Right lobe of liver (tissue), 6 donors: ENCODE measurements around the gene LUZP1. TPM values are rescaled to one million over a fixed set of nuclear protein-coding genes. Genes with fewer than 3 reads are reported as not detected.

Experiments
- ATAC-seq, 4 donors: fragments of 200-7000 bp; cut with Tn5 transposase; one replicate each; pipeline ENCODE4 v1.9.1; 2020; ENCODE audit warnings: mild to moderate bottlenecking in 4 of 4, moderate library complexity in 4 of 4
- DNase-seq, 3 donors: peaks; one replicate each; pipeline ENCODE4 v3.0.0-alpha.2; 2020
- H3K27ac ChIP-seq, 3 donors: fragments of 200-600 bp; one replicate each; pipeline ENCODE4 v1.8.0; 2022
- H3K27me3 ChIP-seq, 2 donors: fragments of 200-600 bp; one replicate each; pipeline ENCODE4 v1.8.0; 2022
- H3K36me3 ChIP-seq, 4 donors: fragments of 200-600 bp; sonication (generic) in 1 of 4; one replicate each; pipeline versions ENCODE4 v1.5.1 to v1.8.0; 2017 to 2022; ENCODE audit warnings: control low read depth in 1 of 4
- H3K4me1 ChIP-seq, 4 donors: fragments of 200-600 bp; sonication (generic) in 1 of 4; one replicate each; pipeline versions ENCODE4 v1.5.1 to v1.8.0; 2017 to 2022; ENCODE audit warnings: control low read depth in 1 of 4
- H3K4me3 ChIP-seq, 3 donors: fragments of 200-600 bp; one replicate each; pipeline ENCODE4 v1.8.0; 2022
- H3K9me3 ChIP-seq, 4 donors: fragments of 200-600 bp; sonication (generic) in 1 of 4; one replicate each; pipeline versions ENCODE4 v1.5.1 to v1.8.0; 2017 to 2022; ENCODE audit warnings: control low read depth in 1 of 4
- CTCF ChIP-seq, 4 donors: fragments of 200-600 bp in 3 of 4; fragments of 450-650 bp in 1 of 4; IDR thresholded peaks; one replicate each; pipeline versions ENCODE4 v1.5.1 to v1.8.0; 2016 to 2022; ENCODE audit warnings: antibody characterized with exemption in 4 of 4, mild to moderate bottlenecking in 2 of 4
- POLR2A ChIP-seq: fragments of 450-650 bp; IDR thresholded peaks from one replicate; pipeline ENCODE4 v1.6.1; 2017; ENCODE audit warnings: antibody characterized with exemption, mild to moderate bottlenecking
- WGBS: methylation state at CpG from one replicate; pipeline ENCODE4 v1.1.6; 2018; ENCODE audit warnings: low coverage, low lambda C conversion rate; ENCODE audit not compliant: insufficient coverage; ENCODE audit errors: missing lambda C conversion rate; 5-methylcytosine and 5-hydroxymethylcytosine counted together
- intact Hi-C, 2 donors: fragments of 100-400 bp; cut with DNase I; formaldehyde crosslinking; loops; one replicate each; pipeline versions ENCODE4 v1.11.2 to v1.14.1; 2022
- total RNA-seq, 6 experiments: library from RNA; depleted of rRNA in 2 of 6; stranded (reverse); fragments of >200 nt in 2 of 6; fragmentation: NEBNext Ultra II Directional in 3 of 6; extraction: Animal tissue kit (Norgen Biotek cat#: 25700) in 3 of 6; gene quantifications; one replicate each; pipeline versions ENCODE4 v1.1.0 to v1.2.4, GENCODE V29; 2016 to 2023
- donor health status: DM: no; HTN: yes; CAD: no.
- donor health status: DM: no; HTN: no; CAD: no.
- donor health status: DM: no; HTN: no; CAD: no.
- donor health status: DM: no; HTN: yes; CAD: no.
- donor health status: DM: no; HTN: yes; CAD: no.

The LUZP1 gene
- total RNA-seq, 6 experiments from 2014 or later, result 4.1 to 8.0 (median 6.1) TPM

GRCh38 chr1:23074012-23074411 is 94.6 kb downstream of the LUZP1 start:
- ATAC-seq (no peak), DNase-seq (no peak)
- no peak overlapping the region for H3K4me3 ChIP-seq
- H3K4me1 ChIP-seq, result no peaks in the 10 kb centered on the region
- H3K9me3 ChIP-seq, result no peaks in the 10 kb centered on the region
- peaks cover 0 to 55% (median 11%) of the 10 kb centered on the region in 4 donors for H3K36me3 ChIP-seq
- intact Hi-C loops, result no loop called here
- H3K27ac ChIP-seq, result no peak overlapping the region
- H3K27me3 ChIP-seq, result no peaks in the 10 kb centered on the region
- TF ChIP-seq POLR2A (no peak), CTCF (IDR thresholded peaks at IDR 0.05) (no peak)

- WGBS, result no CpG with 5 or more reads among the region's 4 CpGs
- Histone ChIP-seq H3K9me3 (no peaks in the 10 kb centered on the region), H3K36me3 (peaks cover 0 to 44% (median 11%) of the 10 kb centered on the region in 4 donors), H3K4me3 (no peak overlapping the region), H3K4me1 (no peaks in the 10 kb centered on the region), H3K27me3 (no peaks in the 10 kb centered on the region), H3K27ac (no peak overlapping the region)
- intact Hi-C loops, result no loop called here
- DNase-seq, result no peak
- no peak for ATAC-seq
- no peak for TF ChIP-seq CTCF (IDR thresholded peaks at IDR 0.05)
- no peak for TF ChIP-seq POLR2A
Measured at GRCh38 chr1:23069675-23070074, 99.0 kb downstream of the LUZP1 start.

- H3K27ac ChIP-seq, result no peak overlapping the region
- H3K27me3 ChIP-seq, result no peaks in the 10 kb centered on the region
- DNase-seq (no peak), ATAC-seq (no peak)
- TF ChIP-seq CTCF (IDR thresholded peaks at IDR 0.05), result no peak
- TF ChIP-seq POLR2A, result no peak
- H3K9me3 ChIP-seq, result no peaks in the 10 kb centered on the region
- no peak overlapping the region for H3K4me3 ChIP-seq
- intact Hi-C loops, result no loop called here
- H3K4me1 ChIP-seq, result no peaks in the 10 kb centered on the region
- H3K36me3 ChIP-seq, result peaks cover 0 to 44% (median 11%) of the 10 kb centered on the region in 4 donors
- WGBS, result 75% methylated on average over 2 of the region's 2 CpGs
Measured at GRCh38 chr1:23069149-23069548, 99.5 kb downstream of the LUZP1 start.

- H3K4me3 ChIP-seq, result no peak overlapping the region
- intact Hi-C loops, result no loop called here
- no peaks in the 10 kb centered on the region for H3K4me1 ChIP-seq
- ATAC-seq, result no peak
- no peaks in the 10 kb centered on the region for H3K27me3 ChIP-seq
- TF ChIP-seq POLR2A (no peak), CTCF (IDR thresholded peaks at IDR 0.05) (no peak)
- H3K9me3 ChIP-seq, result no peaks in the 10 kb centered on the region
- no peak for DNase-seq
- WGBS, result 89% methylated on average over 2 of the region's 2 CpGs
- no peak overlapping the region for H3K27ac ChIP-seq
- peaks cover 0 to 22% (median 3%) of the 10 kb centered on the region in 4 donors for H3K36me3 ChIP-seq
Measured at GRCh38 chr1:23066075-23066474, 102.6 kb downstream of the LUZP1 start.

GRCh38 chr1:23065385-23065784 is 103.3 kb downstream of the LUZP1 start:
- H3K4me3 ChIP-seq, result no peak overlapping the region
- 83% methylated on average over 2 of the region's 2 CpGs for WGBS
- TF ChIP-seq POLR2A (no peak), CTCF (IDR thresholded peaks at IDR 0.05) (no peak)
- H3K36me3 ChIP-seq, result peaks cover 0 to 17% (median 2%) of the 10 kb centered on the region in 4 donors
- ATAC-seq (no peak), DNase-seq (no peak)
- H3K4me1 ChIP-seq, result no peaks in the 10 kb centered on the region
- H3K9me3 ChIP-seq, result no peaks in the 10 kb centered on the region
- H3K27ac ChIP-seq, result no peak overlapping the region
- intact Hi-C loops, result no loop called here
- H3K27me3 ChIP-seq, result no peaks in the 10 kb centered on the region
